HFFc6 (cell line): Measurements from ENCODE around the gene ERO1A. TPM values are rescaled to one million over a fixed set of nuclear protein-coding genes. Genes with fewer than 3 reads are reported as not detected.
A peak's percentile ranks its signal among the peaks of the same experiment; 100 is the strongest.

ENCODE experiments used
- DNase-seq: peaks from one replicate; pipeline ENCODE4 v3.0.0-alpha.2; 2018
- H3K27ac Mint-ChIP-seq: 2 replicates; pipeline ENCODE4 v1.8.0; 2020; ENCODE audit warnings: mild to moderate bottlenecking, mixed read lengths
- H3K27me3 Mint-ChIP-seq: 2 replicates; pipeline ENCODE4 v1.8.0; 2021; ENCODE audit warnings: mild to moderate bottlenecking, moderate library complexity, mixed read lengths; ENCODE audit not compliant: insufficient read depth
- H3K36me3 Mint-ChIP-seq: 2 replicates; pipeline ENCODE4 v1.8.0; 2021; ENCODE audit warnings: low read depth, mixed read lengths
- H3K4me1 Mint-ChIP-seq: 2 replicates; pipeline ENCODE4 v1.8.0; 2020; ENCODE audit warnings: low read depth, mixed read lengths
- H3K4me3 Mint-ChIP-seq: 2 replicates; pipeline ENCODE4 v1.8.0; 2020; ENCODE audit warnings: mild to moderate bottlenecking, moderate library complexity, mixed read lengths
- H3K9me3 Mint-ChIP-seq: 2 replicates; pipeline ENCODE4 v1.8.0; 2020; ENCODE audit warnings: mild to moderate bottlenecking, mixed read lengths
- total RNA-seq, 6 experiments: library from RNA; stranded (reverse); fragmentation: NEBNext Ultra II Directional; extraction: Animal tissue kit (Norgen Biotek cat#: 25700); gene quantifications; 2 replicates in 1 of 6; 3 replicates in 5 of 6; pipeline ENCODE4 v1.2.3, GENCODE V29; 2021
- TF ChIP-seq, protein P1 (sequence below): fragments of 200-600 bp; sonication (generic); IDR thresholded peaks from 2 replicates; pipeline ENCODE4 v1.5.0; 2021; ENCODE audit warnings: antibody characterized with exemption, mild to moderate bottlenecking

ERO1A gene
- total RNA-seq, 6 experiments from 2014 or later = 55.6 to 64.8 (median 59.6) TPM

DNA sequence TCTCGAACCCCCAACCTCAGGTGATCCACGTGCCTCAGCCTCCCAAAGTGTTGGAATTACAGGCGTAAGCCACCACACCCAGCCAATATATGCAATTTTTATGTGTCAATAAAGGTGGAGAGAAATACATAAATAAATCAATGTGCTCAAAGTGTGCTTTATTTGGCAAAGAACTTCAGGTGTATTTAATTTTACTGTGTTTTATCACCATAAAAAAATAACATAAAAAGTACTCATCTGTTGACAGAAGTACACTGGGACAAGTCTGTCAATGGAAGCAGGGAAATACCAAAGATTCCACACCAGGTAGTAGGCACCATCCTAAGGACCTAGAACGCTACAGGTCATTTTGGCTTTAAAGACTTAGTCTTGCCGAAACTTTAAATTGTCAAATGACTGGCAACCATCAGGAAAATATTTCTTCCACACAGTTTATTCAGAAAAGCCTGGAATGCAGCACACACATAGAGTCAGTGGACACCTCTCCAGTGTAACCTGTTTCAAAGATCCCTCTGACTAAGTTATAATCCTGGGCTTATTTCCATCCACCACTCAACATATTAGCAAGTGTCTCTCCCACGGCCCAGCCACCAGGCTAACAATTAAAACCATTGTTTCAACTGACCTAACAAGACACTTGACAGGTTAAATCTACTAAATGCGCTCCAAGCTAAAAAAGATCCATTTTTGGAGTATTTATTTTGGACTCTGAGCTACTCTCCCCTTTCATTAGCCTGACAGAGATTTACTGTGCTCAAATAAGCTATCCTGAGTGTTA, 4.2 kb downstream of the ERO1A start:
- Mint-ChIP-seq H3K4me3 (no peak overlapping the region), H3K9me3 (no peaks in the 10 kb centered on the region), H3K27ac (no peak overlapping the region), H3K36me3 (no peaks in the 10 kb centered on the region), H3K27me3 (no peaks in the 10 kb centered on the region), H3K4me1 (peaks cover 34% of the 10 kb centered on the region)
- DNase-seq = no peak
- TF ChIP-seq, protein P1, sequence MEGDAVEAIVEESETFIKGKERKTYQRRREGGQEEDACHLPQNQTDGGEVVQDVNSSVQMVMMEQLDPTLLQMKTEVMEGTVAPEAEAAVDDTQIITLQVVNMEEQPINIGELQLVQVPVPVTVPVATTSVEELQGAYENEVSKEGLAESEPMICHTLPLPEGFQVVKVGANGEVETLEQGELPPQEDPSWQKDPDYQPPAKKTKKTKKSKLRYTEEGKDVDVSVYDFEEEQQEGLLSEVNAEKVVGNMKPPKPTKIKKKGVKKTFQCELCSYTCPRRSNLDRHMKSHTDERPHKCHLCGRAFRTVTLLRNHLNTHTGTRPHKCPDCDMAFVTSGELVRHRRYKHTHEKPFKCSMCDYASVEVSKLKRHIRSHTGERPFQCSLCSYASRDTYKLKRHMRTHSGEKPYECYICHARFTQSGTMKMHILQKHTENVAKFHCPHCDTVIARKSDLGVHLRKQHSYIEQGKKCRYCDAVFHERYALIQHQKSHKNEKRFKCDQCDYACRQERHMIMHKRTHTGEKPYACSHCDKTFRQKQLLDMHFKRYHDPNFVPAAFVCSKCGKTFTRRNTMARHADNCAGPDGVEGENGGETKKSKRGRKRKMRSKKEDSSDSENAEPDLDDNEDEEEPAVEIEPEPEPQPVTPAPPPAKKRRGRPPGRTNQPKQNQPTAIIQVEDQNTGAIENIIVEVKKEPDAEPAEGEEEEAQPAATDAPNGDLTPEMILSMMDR = no peak

DNA sequence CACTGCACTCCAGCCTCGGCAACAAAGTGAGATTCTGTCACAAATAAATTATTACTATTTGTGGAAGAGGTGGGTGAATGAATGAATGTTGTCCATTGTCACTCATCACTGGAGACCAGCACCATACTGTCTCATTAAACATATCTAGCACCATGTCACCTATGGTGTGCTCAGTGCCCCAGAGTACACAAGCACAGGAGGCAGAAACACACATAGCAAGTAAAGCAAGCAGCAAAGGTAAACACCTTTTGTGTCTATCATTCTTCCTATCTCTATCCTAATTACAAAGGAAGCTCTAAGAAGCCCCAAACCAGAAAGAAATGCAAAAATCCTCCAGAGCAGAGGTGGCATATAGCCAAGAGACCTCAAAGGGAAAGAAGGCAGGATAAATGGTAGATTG, 9.2 kb downstream of the ERO1A start:
- no peaks in the 10 kb centered on the region for H3K36me3 Mint-ChIP-seq
- H3K9me3 Mint-ChIP-seq = no peaks in the 10 kb centered on the region
- H3K4me3 Mint-ChIP-seq = no peak overlapping the region
- H3K4me1 Mint-ChIP-seq = peaks cover under 1% of the 10 kb centered on the region; the same call in 1 of the 2 replicates
- DNase-seq = no peak
- H3K27me3 Mint-ChIP-seq = no peaks in the 10 kb centered on the region
- TF ChIP-seq, protein P1 = no peak
- no peak overlapping the region for H3K27ac Mint-ChIP-seq

DNA sequence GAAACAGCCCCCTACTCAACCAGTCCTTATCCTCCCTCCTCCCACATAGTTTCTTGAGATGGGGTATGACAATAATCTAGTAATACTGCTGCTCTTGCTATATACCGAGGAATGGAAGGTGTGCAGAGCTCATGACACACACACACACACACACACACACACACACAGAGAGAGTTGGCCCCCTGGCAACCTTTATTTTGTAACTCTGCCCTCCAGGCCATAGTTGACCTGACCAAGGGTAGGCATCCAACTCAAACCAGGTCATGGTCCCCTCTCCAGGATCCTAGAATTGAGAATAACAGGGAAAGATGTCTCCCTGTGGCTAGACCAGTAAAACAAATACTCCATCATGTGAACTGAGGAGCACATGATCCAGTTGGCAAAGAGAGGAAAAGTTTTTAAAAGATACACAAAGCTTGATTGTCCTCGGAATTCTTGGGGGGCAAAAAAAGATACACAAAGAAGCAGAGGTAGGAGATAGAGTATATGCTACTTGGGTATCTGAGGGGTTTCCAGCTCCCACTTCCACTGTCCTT, 11.3 kb downstream of the ERO1A start:
- Mint-ChIP-seq H3K4me3 (no peak overlapping the region), H3K4me1 (no peaks in the 10 kb centered on the region)

DNA sequence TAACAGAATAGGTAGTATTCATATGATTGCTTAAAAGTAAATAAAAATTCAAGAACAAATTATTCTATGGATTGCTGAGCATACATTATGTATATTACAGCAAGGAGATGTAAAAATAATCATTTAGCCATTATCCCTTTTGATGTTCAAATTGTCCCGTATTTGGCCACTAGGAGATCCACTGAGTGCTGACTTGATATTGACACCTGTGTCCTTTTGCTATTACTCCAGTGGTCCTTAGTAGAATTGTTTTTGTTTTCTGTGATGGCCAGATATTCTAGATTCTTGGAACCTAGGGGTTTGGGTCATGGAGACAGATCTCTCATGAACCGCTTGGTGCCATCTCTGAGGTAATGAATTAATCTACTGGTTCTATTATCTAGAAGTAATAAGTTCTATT, 16.8 kb downstream of the ERO1A start:
- no peaks in the 10 kb centered on the region for H3K36me3 Mint-ChIP-seq
- no peak overlapping the region for H3K4me3 Mint-ChIP-seq
- no peaks in the 10 kb centered on the region for H3K9me3 Mint-ChIP-seq
- H3K27me3 Mint-ChIP-seq = no peaks in the 10 kb centered on the region
- TF ChIP-seq, protein P1 = peak; percentile 73
- no peaks in the 10 kb centered on the region for H3K4me1 Mint-ChIP-seq
- no peak overlapping the region for H3K27ac Mint-ChIP-seq
- no peak for DNase-seq

More for the DNA sequence above, 11.3 kb downstream of the ERO1A start:
- TF ChIP-seq, protein P1 = no peak
- Mint-ChIP-seq H3K9me3 (no peaks in the 10 kb centered on the region), H3K27me3 (no peaks in the 10 kb centered on the region), H3K36me3 (no peaks in the 10 kb centered on the region), H3K27ac (no peak overlapping the region)
- DNase-seq = no peak

DNA sequence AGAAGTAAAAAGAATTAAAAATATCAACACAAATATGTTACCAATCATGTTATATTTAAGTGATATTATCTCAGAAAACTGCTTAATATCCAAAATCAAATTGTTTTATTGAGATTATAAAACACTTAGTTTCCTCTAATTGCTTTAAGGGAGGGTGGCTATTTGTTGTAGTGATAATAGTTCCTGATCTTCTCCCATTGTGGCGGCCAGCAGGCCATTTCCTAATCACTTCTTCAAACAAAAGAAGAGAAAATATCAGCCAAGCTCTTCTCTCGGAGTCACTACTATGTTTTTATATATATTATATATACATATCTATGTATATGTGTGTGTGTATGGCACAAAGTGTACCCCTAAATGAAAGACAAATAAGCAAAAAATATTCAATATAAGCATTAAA, 31.5 kb downstream of the ERO1A start:
- Mint-ChIP-seq H3K36me3 (no peaks in the 10 kb centered on the region; the same call in 1 of the 2 replicates), H3K4me1 (no peaks in the 10 kb centered on the region), H3K4me3 (no peak overlapping the region), H3K27me3 (no peaks in the 10 kb centered on the region), H3K27ac (no peak overlapping the region), H3K9me3 (no peaks in the 10 kb centered on the region)
- TF ChIP-seq, protein P1 = no peak
- no peak for DNase-seq
